ENCODE measurements around the gene SEMA4A.

DNA sequence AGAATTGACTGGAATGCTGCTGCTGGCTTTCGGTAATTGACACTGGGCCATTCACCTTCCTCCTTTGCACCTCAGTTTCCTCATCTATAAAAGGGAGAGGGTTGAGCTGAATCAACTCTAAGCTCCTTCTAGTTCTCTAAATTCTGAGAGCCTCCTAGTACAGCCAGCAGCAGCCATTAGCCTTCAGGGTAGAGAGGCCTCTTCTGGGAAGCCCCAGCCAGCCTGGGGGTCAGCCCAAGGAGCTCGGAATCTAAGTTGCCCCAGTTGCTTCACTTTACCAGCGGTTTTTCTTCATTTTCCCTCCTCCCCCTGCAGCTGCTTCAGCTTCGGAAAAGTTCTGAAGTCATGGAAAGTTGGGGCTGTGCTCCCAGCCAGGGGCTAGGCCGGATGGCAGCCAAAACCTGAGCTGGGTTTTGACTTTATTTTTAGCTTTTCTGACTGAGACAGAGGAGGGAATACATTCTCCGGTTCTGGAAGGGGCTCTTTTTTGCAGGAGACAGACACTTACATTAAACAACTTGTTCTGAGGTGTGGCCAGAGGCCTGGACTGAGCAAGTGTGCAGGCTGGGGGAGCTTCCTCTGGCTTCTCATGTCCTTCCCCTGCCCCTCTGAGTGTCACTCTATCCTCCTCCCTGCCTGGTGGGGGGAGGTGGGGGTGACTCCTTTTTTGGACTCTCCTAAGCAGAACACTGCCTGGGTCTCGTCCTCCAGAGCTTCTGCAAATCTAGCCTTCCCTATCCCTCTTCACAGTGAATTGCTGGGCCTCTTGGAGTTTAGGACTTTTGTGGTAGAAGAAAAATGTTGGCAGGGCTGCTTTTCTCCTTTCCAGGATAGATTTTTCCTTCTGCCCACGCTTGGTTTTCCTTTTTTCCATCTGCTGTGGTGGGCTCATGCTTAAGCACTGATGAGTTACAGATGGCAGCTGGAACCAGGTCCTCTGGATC is 24.5 kb upstream of the SEMA4A start:
- no peak for TF ChIP-seq CTCF (conservative IDR thresholded peaks at IDR 0.05)
- no peak for TF ChIP-seq ZFX (IDR thresholded peaks at IDR 0.05)

Measured in C4-2B (cell line).